IPS DF 4.7 (cell line): ENCODE measurements around the gene AADAT.
A peak's percentile ranks its signal among the peaks of the same experiment; 100 is the strongest.
"Not testable (repeated sequence)": the region's sequence is repeated elsewhere in the genome, so short reads cannot be mapped to it uniquely, and the experiment has no call there.

Experiments
- DNase-seq: peaks from one replicate; pipeline ENCODE4 v3.0.0-alpha.2; 2013; ENCODE audit warnings: low spot score; ENCODE audit errors: extremely low read depth

Gene AADAT

DNA sequence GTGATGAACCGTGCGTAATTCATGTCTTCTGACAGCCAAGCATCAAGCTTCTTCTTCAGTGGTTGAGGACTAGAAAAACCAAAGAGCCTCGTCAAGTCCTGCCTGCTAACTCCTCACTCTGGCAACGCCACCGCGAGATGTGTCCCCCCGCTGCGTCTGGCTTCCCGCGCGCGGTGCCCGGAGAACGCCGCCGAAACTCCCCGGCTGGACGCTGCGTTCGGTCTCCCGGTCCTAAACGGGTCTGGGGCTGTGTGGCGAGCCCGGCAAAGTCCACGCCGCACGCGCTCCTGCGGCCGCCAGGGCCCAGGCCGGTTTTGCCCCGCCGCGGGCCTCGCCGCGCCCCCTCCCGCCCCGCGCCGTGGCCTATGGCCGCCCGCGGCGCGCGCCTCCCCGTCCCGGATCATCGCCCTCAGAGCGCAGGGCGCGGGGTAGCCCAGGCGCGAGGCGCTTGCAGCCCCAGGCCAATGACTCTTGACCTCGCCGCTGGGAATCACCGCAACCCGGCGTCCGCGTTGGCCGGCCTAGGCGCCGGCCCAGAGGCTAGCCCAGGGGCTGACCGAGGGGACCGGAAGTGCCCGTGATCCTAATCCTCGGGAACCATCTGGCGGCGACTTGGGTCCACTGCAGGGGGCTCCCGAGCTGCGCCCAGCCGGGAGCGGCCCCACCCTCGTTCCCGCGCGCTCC, at the start of gene AADAT:
Gene AADAT, minus strand, starts transcription at position 289 of the 684 bp plus-strand sequence. Its CDS starts 266 bp downstream, at position 23.
- peak; percentile 49 for DNase-seq

DNA sequence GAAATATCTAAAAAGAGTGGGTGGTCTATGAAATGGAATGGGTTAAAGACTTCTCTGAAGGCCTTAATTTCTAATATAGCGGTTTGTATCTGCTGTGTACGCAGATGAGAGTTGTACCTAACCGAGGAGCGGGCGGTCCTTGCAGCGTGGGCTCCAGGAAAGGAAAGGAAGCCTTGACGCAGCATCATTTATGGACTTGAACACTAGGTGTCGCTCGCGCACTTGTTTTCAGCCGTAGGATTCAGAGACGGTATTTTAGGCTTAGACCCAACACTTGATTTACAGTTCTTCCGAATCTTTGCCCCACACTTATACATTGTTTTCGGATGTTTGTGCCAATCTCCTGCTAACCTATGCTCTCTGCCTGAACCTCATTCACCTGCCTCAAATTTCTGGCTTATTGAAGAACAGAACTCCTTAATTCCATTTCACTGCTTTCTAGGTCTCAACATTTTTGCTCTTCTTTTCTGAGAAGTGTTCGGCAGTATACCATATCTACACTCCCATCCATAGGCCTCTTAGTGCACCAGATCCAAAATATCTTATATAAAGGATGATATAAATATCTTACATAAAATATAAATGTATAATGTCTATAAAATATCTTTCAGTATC, 48.9 kb upstream of the AADAT start:
- peak; percentile 82 for DNase-seq

DNA sequence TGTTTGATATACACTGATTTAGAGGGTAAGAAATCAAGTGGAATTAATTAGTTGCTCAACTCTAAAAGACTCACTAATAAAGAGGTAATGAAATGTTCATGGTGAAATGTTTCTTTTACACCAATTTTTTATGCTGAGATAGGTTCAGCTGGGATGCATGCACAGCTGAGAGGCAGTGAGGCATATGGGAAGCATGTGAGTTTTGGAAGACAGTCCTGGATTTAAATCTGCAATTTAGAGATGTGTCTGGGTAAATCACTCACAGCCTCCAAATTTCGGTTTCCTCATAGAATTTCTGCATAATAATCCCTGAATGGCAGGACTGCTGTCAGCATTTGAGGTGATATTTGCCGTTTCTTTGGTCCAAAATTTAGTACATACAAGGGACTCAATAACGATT, 48.2 kb upstream of the AADAT start:
- no peak for DNase-seq

DNA sequence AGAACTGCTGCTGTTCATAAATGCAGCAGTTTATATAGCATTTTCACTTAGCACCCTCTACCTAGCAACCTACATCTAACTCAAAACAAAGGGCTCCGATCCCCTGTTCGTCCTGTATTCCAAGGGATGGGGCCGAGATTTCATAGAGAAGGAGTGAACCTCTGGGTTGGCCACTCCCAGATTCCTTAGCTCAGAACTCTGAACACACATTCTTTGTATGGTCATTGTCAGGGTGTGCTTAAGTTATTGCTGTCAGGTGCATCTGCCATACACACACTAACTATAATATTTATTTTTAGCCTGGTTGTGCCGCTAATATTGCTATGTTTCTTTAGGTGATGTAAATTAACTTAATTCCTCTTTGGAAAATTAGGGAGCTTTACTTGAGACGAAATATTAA, 47.7 kb upstream of the AADAT start:
- no peak for DNase-seq

DNA sequence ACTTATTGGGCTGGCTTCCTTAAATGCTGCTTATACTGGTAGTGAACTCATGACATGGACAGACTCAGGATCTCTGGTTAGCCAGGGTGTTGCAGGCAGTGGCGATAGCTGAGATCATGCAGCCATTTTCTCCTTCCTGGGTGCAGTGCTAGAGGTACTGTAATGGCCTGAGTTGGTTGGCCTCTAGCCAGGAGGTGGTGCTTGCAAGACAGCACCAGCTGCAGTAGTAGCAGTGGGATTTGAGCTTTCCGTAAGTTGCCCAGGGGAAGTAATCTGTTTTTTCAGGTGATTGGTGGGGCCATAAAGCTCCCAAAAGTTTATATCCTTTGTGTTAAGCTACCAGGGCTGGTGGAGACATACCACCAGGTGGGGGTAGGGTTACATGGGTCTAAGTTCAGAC, 45.1 kb upstream of the AADAT start:
- DNase-seq: no peak

GRCh38 chr4:170128219-170128804, 38.6 kb upstream of the AADAT start:
- no peak for DNase-seq

DNA sequence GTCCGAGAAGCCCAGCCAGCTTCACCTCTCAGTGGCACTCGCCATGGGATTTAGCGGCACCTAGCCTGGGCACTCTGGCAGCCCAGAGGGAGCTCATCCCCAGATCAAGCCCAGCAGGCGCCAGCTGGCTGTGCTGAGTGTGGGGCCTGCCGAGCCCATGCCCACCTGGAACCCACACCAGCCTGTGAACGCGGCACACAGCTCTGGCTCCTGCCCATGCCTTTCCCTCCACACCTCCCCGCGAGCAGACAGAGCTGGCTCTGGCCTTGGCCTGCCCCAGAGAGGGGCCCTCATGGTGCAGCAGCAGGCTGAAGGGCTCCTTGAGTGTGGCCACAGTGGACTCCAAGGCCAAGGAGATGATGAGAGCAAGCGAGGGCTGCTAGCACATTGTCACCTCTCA, 38.0 kb upstream of the AADAT start:
- DNase-seq: no peak

DNA sequence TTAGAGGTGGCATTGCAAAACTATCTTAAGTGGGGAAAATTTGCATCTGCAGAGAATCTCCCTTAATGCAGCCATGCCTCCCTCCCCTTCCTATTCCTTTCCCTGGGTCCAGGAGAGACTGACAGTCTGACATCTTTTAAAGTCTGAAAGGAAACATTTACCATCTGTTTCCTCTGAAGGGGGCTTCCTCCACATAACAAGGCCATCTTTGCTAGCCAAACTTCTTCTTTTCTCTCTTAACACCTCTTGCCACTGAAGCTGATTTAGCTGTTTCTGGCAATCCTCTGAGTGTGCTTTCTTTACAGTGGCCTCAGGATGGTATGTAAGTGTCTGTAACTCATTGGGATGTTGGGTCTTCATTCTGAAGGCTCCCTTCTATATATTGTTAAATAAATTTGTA, 34.6 kb upstream of the AADAT start:
- DNase-seq: no peak

GRCh38 chr4:170122252-170122651, 32.5 kb upstream of the AADAT start:
- DNase-seq: no peak

GRCh38 chr4:170114636-170115035, 24.9 kb upstream of the AADAT start:
- no peak for DNase-seq

DNA sequence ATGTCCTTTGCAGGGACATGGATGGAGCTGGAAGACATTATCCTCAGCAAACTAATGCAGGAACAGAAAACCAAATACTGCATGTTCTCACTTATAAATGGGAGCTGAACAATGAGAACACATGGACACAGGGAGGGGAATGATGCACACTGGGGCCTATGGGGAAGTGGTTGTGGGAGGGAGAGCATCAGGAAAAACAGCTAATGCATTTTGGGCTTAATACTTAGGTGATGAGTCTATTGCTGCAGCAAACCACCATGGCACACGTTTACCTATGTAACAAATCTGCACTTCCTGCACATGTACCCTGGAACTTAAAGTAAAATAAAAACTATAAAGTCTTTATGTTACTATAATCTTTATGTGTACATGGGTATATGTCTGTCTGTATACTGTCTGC, 24.4 kb upstream of the AADAT start:
- not testable (repeated sequence) for DNase-seq

DNA sequence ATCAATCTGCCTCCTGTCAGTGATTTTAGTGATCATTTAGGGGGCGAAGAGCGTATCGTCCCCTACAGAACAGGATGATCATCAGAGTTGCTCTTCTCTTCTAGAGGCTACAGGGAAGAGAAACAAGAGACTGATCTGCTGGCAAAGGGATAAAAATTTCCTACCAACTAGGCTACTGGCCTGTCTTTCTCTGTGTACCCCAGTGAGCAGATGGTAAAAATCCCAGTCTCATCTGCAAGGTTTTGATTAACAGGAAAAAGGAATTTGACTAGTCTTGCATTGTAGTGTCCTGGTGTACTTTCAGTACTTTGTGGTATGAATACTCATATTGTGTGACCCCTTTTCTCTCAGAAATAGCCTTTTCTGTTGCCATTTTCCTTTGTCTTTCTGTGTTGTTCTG, 21.8 kb upstream of the AADAT start:
- DNase-seq: no peak

DNA sequence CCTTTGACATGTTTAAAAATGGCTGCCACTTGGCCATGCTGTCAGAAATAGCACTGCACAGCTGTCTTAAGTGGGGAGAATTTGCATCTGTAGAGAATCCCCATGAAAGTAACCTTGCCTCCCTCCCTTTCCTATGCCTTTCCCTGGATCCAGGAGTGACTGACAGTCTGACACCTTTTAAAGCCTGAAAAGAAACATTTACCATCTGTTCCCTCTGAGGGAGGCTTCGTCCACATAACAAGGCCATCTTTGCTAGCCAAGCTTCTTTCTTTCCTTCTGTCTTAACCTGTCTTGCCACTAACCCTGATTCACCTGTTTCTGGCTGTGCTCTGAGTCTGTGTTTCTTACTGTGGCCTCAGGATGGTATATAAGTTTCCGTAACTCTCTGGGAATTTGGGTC, 21.3 kb upstream of the AADAT start:
- DNase-seq: no peak

DNA sequence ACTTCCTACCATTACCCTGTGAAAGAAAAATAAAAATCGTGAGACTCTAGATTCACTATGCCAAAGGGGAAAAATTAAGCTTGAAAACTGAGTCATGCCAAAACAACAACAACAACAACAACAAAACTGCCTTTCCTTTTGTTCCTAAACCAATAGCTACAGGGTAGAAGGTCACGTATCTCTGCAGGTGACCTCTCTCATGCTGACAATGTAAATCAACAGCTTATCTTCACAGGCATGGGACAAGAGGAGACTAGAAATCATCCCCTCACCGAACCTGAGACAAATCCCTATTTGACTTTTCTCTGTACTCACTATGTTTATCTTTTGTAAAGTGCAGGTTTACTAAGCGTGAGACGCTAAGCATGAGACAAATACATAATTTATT, 20.5 kb upstream of the AADAT start:
- no peak for DNase-seq

DNA sequence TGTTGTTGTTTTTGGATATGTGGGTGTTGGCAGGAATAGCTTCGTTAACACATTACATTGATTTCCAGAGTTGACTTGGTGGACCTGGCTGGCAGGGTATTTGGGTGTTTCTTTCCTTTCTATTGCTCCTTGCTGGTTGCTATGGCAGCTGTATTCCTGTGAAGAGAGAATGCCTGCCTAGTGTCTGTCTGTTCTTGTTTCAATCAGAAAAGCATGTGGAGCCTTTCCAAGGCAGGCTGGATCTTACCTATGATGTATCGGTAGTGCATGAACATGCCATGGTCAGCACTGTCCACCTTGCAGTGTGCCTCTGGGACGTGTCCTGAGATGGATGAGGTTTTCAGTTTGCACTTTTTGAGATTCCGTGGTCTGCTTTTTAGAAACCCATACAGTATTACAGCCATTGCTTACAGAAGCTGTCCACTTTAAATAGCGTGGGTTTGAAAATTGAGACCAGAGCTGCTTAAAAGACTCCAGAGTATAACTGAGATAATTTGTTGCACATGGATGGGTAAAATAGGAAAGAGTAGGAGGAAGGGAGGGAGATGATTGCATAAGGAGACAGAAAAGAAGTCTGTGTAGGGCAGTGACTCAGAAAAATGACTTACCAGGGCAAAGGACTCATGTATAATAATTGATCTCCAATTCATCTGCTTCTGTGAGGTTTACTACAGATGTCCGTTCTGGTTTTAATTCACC, 20.0 kb upstream of the AADAT start:
- no peak for DNase-seq

GRCh38 chr4:170106900-170107299, 17.1 kb upstream of the AADAT start:
- no peak for DNase-seq

GRCh38 chr4:170102426-170102825, 12.7 kb upstream of the AADAT start:
- DNase-seq: no peak

GRCh38 chr4:170098171-170098570, 8.4 kb upstream of the AADAT start:
- not testable (repeated sequence) for DNase-seq

GRCh38 chr4:170097681-170098080, 7.9 kb upstream of the AADAT start:
- DNase-seq: no peak

DNA sequence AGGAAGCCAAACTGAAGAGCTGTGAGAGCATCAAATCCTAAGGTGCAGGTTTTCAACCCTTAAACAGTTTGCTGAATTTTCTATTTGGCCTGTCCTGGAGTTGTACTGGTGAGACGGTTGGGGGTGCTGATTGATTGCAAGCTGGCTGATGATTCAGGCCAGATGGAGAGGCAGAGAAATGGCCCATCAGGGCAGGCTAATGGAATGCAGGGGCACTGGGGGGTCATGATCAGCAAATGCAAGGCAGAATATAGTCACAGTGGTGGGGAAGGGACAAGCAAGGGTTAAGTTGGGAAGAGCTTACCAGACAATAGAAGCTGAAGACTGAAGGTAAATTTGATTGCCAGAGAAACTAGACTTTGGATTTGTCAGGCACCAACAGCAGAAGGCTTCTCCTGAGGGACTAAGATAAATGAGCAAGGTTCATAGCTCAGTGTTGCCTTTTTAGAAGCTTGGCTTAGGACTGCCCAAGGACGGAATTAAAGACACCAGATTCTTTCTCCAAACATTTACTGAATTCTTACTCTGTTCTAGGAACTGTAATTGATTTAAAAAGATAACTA, 4.3 kb upstream of the AADAT start:
- no peak for DNase-seq

DNA sequence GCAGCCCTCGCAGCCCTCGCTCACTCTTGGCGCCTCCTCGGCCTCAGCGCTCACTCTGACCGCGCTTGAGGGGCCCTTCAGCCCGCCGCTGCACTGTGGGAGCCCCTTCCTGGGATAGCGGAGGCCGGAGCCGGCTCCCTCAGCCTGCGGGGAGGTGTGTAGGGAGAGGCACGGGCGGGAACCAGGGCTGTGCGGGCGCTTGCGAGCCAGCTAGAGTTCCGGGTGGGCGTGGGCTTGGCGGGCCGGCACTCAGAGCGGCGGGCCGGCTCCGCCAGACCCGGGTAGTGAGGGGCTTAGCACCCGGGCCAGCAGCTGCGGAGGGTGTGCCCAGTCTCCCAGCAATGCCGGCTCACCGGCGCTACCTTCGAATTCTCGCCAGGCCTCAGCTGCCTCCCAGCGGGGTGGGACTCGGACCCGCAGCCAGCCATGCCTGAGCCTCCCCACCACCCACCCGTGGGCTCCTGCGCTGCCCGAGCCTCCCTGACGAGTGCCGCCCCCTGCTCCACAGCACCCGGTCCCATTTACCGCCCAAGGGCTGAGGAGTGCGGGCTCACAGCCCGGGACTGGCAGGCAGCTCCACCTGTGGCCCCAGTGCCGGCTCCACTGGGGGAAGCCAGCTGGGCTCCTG, 1.4 kb upstream of the AADAT start:
- DNase-seq: no peak
